ENCODE data around the gene HOXC5. TPM values are rescaled to one million over a fixed set of nuclear protein-coding genes. Genes with fewer than 3 reads are reported as not detected.

HOXC5 gene
- total RNA-seq, 1 donor from 2014 or later = 2.7 TPM

GRCh38 chr12:54051026-54051842 lies 18.4 kb downstream of the HOXC5 start:
- H3K9me3 Mint-ChIP-seq (ENCODE audit: low read depth) = no peaks in the 10 kb centered on the region
- peaks cover 52% of the 10 kb centered on the region for H3K27me3 Mint-ChIP-seq
- DNase-seq (ENCODE audit: low spot score, unreplicated experiment) = no peak
- H3K4me3 Mint-ChIP-seq (ENCODE audit: low read depth) = no peak overlapping the region
- TF ChIP-seq CTCF (IDR thresholded peaks at IDR 0.05; ENCODE audit: unreplicated experiment) = no peak
- H3K27ac Mint-ChIP-seq = peak overlapping the region; percentile 69
- H3K36me3 Mint-ChIP-seq (ENCODE audit: insufficient read depth) = no peaks in the 10 kb centered on the region
- peaks cover 58% of the 10 kb centered on the region for H3K4me1 Mint-ChIP-seq (ENCODE audit: low read depth)

- Mint-ChIP-seq H3K9me3 (ENCODE audit: low read depth) (no peaks in the 10 kb centered on the region), H3K4me3 (ENCODE audit: low read depth) (peak overlapping the region; percentile 27), H3K27ac (peak overlapping the region; percentile 38), H3K27me3 (peaks cover 45% of the 10 kb centered on the region), H3K36me3 (ENCODE audit: insufficient read depth) (no peaks in the 10 kb centered on the region), H3K4me1 (ENCODE audit: low read depth) (peaks cover 60% of the 10 kb centered on the region)
- TF ChIP-seq CTCF (IDR thresholded peaks at IDR 0.05; ENCODE audit: unreplicated experiment) = no peak
- DNase-seq (ENCODE audit: low spot score, unreplicated experiment) = no peak
Measured at GRCh38 chr12:54051874-54052437, 19.1 kb downstream of the HOXC5 start.

- peaks cover 61% of the 10 kb centered on the region for H3K4me1 Mint-ChIP-seq (ENCODE audit: low read depth)
- peaks cover 46% of the 10 kb centered on the region for H3K27me3 Mint-ChIP-seq
- H3K4me3 Mint-ChIP-seq (ENCODE audit: low read depth) = peak overlapping the region; percentile 93
- H3K9me3 Mint-ChIP-seq (ENCODE audit: low read depth) = no peaks in the 10 kb centered on the region
- DNase-seq (ENCODE audit: low spot score, unreplicated experiment) = no peak
- no peak for TF ChIP-seq CTCF (IDR thresholded peaks at IDR 0.05; ENCODE audit: unreplicated experiment)
- H3K36me3 Mint-ChIP-seq (ENCODE audit: insufficient read depth) = no peaks in the 10 kb centered on the region
- peak overlapping the region; percentile 87 for H3K27ac Mint-ChIP-seq
Measured at GRCh38 chr12:54052438-54053002, 19.7 kb downstream of the HOXC5 start.

- no peak for TF ChIP-seq CTCF (IDR thresholded peaks at IDR 0.05; ENCODE audit: unreplicated experiment)
- DNase-seq (ENCODE audit: low spot score, unreplicated experiment) = no peak
- H3K27me3 Mint-ChIP-seq = peaks cover 40% of the 10 kb centered on the region
- peak overlapping the region; percentile 87 for H3K27ac Mint-ChIP-seq
- H3K36me3 Mint-ChIP-seq (ENCODE audit: insufficient read depth) = no peaks in the 10 kb centered on the region
- peaks cover 66% of the 10 kb centered on the region for H3K4me1 Mint-ChIP-seq (ENCODE audit: low read depth)
- peak overlapping the region; percentile 93 for H3K4me3 Mint-ChIP-seq (ENCODE audit: low read depth)
- no peaks in the 10 kb centered on the region for H3K9me3 Mint-ChIP-seq (ENCODE audit: low read depth)
Measured at GRCh38 chr12:54053003-54053750, 20.3 kb downstream of the HOXC5 start.
